ENCODE data around the gene FAM117B.
"Not testable (repeated sequence)": the region's sequence is repeated elsewhere in the genome, so short reads cannot be mapped to it uniquely, and the experiment has no call there.

Gene FAM117B

DNA sequence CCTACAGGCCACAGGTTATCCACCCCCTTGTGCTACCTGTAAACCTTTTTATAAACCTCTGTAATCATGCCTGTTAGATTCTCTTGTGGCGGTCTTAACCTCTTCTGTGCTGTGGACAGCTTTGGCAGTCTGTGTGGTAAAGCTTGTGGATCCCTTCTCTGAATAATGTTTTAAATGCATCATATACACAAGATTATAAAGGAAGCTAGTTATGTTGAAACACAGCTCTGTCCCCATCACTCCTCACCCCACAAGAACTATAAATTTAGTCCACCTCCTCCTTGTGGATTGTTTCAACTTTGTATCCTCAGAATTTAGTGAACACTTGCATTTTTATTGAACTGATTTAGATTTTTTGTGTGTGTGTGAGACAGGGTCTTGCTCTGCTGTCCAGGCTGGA lies 129.1 kb downstream of the FAM117B start:
- DNase-seq, result no peak

DNA sequence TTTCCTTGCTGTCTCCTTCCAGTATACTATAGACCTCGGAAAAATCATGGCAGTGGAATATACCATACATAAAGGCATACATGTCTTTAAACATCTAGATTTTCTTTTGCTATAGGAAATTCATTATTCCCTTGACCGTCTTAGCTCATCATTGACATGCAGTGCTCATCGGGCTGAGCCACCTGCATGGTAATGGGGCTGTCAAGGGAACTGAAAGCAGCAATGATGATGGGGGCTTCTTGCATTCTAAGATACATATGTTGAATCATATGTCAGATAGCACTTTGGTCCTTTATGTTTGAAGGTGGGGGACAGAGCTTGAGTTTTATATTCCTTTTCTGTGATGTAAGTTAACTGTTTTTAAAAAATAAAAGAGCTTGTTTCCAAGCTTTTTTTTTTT lies 130.2 kb downstream of the FAM117B start:
- no peak for DNase-seq

DNA sequence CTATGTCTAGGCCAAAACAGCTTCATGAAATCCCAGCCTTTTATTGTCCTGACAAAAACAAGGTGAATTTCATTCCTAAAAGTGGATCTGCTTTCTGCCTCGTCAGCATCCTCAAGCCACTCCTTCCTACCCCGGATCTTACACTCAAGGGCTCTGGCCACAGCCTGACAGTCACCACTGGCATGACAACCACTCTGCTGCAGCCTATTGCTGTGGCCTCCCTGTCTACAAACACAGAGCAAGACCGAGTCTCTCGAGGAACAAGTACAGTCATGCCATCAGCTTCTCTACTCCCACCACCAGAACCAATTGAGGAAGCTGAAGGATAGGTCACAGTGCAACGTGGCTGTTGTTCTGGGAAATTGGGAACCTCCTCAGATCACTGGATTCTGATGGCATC lies 130.7 kb downstream of the FAM117B start:
- DNase-seq, result no peak

DNA sequence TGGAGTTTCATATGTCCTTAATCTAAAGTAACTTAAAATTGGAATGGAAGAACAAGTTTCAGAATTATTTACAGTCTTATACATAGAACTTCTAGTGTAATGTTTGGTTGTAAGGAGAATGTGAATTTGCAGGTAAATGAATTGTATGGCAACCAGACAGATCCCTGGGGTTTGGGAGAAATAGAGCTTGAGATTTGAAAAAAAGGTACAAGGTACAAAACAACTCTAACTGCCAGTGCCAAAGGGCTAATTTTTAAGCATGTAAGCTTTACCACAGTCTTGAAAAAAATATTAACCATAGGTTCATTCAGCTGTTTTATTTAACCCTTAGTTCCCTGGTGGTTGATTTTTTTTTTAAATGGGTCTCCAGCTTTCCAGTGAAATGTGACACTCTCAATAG lies 133.5 kb downstream of the FAM117B start:
- DNase-seq, result no peak

DNA sequence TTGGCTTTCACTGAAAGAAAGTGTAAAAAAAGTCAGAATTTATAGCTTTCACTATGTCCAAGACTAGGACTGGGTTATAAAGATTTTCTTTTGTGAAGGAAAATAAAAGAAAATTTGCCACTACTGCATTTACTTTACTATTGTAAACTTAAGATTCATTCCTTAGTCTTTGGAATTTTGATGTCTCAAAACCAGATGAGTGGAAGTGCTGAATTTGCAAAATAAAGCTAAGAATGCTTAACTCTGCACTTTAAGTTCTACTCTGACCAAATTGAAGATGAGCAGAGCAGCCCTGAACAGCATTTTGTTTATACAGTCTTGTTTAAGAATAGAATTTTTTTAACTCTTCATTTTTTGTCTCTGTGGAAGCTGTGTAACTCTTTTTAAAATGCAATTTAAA lies 134.4 kb downstream of the FAM117B start:
- DNase-seq, result no peak

DNA sequence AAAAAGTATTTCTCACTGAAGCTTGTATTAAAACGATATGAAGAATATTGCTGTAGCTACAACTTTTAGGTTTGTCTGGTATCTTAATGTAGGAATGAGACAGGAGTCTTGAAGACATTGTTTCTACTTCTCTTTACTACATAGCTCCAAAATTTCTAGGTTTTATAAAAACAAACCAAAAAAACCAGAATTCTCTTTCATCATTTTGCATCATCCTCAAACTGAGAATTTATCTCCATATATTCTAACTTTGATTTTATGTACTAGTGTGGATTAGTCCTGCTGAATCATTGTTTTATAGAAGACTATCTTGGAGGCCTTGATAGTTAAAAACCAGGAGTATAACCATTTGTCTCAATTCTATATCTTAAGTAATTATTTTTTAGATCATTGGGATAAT lies 136.6 kb downstream of the FAM117B start:
- DNase-seq, result no peak

DNA sequence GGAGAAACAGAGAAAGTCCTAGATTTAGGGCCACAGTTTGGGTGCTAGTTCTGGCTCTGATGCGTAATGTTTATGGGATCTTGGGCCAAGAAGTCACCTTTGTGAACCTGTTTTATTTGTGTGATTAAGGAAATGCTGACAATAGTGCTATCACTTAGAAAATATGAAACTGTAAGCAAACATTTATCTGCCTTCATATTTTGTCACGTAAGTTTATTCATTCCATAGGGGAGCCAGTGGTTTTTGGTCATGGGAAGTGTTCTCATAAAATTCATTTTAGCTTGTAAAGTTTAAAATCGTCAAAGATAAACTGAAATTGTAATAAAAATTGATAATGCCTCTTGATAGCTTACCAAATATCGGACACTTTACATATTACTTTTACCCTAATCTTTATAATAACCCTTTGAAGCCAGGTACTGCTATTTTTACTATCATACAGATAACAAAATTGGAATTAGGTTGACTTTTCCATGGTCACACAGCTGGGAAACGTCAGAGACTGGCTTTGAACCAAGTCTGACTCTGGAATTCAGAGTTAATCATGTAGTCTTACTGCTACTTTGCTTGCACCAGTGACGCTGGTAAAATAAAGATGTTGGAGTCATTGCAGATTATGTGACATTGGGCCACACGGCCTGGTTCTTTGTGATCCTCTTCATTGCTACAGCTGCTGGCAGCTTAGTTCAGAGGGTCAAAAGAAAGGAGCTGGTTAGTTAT lies 137.1 kb downstream of the FAM117B start:
- DNase-seq, result no peak

DNA sequence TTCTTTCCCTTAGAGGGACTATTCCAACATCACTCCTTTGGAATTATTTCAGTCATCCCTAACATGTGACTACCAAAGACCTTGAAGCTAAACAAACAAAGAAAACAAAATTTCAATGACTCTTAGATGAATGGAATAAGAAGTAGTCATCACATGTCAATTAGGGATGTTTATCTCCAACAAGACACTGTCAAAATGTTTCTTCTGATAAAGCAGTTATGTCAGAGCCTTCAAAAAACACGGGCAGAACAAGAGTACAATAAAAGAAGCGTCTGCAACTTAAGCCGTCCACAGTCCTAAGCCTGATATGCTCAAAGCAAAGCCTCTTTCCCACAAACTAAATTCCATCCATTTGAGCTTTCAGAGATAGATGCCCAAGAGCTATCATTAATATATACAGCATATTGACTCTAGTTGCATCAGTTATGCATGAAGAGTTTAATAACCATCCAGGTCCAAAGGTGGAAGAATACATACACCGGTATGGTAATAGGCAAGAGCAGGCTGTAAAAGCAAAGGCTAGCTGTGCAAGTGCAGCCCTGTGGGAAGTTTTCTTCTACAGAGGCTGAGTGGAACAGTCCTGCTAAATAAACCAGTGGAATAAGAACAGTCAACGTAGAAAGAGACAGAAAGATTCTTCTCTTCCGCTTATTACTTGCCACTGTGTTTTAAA lies 138.7 kb downstream of the FAM117B start:
- DNase-seq, result no peak

DNA sequence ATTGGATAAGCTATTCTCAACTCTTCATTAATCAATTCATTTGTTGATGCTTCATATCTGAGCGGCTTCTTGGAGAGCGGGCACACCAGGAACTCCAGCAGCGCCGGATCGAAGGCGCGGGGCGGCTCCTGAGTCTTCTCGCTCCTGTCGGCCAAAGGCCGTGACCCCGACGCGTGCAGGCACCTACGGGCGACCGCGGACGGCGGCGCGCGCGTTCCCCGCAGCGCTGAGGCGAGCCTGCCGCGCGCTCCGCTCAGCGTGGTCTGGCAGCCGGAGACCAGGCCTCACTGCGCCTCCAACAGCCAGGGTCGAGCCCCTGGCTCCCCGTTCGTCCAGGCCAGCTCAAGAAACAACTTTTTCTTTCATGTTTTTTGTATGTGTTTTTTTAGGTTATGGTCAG lies 139.3 kb downstream of the FAM117B start:
- no peak for DNase-seq

DNA sequence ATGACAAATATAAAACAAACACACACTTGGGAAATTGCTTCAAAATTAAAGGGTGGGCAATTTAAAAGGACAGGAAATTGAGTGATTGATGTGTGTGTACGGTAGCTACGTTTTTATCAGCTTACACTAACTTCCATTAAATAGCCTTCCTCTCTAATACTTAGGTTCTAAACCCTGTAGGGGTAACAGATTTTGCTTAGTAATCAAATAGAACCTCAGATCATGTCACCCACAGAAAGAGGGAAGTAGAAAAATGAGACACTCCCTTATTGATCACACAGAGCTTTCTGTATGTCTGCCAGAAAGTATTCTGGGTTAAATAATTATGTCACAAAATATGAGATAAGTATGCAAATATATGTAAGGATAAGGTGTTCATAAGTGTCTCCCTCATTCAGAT lies 143.4 kb downstream of the FAM117B start:
- DNase-seq, result no peak

DNA sequence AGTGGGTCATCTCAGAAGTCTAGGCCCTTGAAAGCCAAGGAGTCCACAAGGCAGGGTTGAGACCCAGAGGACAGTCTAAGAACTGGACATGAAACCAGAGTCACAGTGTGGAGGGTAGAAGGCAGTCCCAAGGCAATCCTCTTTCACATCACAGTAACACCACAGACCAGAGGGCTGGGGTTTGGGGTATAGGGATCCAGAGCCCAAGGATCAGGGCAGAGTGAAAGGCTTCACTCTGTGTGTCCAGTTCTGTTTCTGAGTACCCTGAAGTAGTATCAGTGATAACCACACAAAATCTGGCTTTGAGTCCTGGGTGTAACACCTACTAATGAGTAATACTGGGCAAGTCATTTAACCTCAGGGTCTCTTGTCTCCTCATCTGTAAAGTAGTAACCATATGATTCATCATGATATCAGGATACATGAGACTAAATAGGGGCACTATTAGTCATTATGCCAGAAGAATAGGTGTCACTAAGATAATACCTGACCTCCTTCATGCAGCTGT lies 145.8 kb downstream of the FAM117B start:
- no peak for DNase-seq

DNA sequence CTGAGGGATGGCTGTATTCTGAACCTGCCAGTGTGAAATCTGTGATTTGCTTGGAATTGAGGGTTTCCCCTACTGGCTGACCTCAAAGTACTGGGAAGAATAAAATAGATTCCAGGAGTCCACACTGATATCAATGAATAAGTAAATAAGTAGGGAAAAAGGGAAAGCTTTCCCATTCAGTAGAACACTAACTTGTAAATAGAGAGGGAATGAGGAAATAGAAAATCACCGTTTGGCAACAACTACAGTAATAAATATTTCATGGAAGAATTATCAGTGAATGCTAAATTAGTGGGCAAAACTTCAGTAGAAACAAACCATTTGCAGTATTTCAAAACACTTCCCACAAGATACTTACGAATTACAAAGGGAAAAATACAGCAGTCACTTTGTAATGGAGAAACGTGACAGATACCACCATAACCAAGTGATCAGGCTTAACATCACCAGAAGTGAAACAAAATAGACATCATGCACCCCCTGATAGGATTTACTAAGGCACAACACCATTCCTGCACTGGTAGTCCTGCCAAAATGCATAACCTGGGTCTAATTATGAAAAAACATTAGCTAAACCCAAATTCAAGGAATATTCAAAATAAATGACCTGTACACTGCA lies 148.3 kb downstream of the FAM117B start:
- DNase-seq, result no peak

DNA sequence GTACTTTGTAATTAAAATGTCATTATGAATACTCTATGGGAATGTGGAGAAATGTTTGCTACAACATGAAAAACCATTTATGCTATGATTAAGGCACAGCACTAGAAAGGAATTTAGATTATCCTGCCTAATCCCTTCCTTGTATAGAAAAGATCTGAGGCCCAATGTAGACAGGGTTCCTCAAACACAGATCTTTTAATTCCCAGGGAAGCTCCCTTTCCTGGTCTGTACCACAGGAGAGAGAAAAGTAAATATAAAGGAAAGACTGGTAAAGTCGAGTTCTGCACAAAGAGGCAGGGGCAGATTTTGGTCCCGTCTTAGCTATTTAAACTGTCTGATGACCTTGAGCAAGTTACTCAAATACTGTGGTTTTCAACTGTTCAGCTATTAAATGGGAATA lies 152.1 kb downstream of the FAM117B start:
- DNase-seq, result no peak

DNA sequence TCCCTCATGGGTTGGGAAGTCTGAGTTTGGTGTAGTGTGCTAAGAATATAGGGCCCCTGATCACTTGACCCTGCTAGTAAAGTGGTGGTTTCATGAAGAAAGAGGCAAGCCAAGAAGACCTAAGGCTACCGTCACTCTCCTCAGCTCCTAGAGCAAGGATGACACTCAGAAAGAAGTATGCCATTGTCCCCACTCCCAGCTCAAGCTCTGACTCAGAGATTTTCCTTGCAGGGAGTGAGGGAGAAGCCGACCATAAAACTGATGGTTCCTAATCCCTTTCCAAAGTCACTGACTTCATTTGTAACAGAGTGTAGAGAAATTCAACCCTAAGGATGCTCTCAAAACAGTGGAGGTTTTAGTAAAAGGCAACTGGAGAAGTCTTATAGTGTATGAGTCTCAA lies 155.9 kb downstream of the FAM117B start:
- no peak for DNase-seq

DNA sequence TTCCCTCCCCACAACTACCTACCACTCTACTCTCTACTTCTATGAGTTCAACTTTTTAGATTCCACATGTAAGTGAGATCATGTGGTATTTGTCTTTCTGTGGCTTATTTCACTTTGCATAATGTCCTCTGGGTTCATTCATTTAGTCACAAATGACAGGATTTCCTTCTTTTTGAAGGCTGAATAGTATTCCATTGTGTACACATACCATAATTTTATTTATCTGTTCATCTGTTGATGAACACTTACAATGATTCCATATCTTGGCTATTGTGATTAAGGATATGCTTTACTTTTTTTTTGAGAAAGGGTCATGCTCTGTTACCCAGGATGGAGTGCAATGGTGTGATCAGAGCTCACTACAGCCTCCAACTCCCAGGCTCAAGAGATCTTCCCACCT lies 163.2 kb downstream of the FAM117B start:
- DNase-seq, result no peak

DNA sequence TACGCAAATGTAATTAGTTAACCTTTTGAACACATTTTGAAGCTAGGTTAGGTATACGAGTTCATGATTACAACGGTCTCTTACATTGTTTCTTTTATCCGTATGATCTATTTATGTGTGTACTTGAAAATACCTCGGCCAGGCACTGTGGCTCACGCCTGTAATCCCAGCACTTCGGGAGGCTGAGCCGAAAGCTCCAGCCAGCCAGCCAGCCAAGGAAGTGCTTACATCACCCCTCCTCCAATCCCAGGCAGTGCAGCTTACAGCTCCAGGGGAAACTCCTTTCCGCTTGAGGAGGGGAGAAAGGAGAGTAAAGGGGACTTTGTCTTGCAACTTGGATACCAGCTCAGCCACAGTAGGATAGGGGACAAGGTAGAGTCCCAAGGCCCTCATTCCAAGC lies 171.1 kb downstream of the FAM117B start:
- not testable (repeated sequence) for DNase-seq

DNA sequence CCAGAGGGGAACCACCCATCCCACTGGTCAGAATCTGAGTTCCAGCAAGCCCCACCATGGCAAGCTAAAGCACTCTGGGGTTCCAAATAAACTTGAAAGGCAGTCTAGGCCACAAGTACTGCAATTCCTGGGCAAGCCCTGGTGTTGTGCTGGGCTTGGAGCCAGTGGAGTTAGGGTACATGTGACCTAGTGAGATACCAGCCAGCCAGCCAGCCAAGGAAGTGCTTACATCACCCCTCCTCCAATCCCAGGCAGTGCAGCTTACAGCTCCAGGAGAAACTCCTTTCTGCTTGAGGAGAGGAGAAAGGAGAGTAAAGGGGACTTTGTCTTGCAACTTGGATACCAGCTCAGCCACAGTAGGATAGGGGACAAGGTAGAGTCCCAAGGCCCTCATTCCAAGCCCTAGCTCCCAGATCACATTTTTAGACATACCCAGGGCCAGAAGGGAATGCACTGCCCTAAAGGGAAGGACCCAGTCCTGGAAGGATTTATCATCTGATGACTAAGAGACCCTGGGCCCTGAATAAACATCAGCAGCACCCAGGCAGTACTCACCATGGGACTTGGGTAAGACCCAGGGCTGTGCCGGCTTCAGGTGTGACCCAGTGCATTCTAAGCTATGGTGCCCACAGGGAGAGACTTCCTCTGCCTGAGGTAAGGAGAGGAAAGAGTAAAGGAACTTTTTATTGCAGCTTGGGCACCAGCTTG lies 172.8 kb downstream of the FAM117B start:
- not testable (repeated sequence) for DNase-seq

DNA sequence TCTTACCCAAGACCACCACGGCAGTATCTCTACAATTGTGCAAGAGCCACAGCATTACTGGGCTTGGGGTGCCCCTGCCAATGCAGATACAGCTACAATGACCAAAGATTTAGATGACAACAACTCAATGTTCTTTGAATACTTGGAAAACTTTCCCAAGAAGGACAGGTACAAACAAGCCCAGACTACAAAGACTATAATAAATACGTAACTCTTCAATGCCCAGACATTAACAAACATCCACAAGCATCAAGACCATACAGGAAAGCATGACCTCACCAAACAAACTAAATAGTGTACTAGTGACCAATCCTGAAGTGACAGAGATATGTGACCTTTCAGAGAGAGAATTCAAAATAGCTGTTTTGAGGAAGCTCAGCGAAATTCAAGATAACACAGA lies 174.0 kb downstream of the FAM117B start:
- no peak for DNase-seq

DNA sequence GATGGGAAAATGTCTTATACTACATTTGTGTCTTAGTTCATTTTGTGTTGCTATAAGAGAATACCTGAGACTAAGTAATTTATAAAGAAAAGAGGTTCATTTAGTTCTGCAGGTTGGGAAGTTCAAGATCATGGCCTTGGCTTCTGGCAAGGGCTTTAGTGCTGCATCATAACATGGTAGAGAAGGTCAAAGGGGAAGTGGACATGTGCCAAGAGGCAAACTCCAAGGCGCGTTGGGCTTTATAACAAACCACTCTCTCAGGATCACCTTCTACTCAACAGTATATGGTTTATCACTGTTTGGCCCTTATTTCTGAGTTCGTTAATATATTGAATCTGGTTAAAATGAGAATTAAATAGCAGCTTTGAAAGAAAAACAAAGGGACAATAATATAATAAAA lies 178.6 kb downstream of the FAM117B start:
- DNase-seq, result no peak

DNA sequence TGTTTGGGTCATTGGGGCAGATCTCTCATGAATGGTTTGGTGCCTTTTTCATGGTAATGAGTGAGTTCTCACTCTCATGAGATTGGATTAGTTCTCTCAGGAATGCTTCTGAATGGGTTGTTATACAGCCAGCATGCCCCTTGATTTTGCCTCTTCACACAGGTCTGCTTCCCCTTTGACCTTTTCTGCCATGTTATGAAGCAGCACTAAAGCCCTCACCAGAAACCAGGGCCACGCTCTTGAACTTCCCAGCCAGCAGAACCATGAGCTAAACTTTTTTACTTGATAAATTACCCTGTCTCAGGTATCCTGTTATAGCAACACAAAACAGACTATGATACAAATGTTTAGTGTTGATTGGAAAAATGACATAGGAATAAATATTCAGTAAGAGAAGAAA lies 179.5 kb downstream of the FAM117B start:
- no peak for DNase-seq

DNA sequence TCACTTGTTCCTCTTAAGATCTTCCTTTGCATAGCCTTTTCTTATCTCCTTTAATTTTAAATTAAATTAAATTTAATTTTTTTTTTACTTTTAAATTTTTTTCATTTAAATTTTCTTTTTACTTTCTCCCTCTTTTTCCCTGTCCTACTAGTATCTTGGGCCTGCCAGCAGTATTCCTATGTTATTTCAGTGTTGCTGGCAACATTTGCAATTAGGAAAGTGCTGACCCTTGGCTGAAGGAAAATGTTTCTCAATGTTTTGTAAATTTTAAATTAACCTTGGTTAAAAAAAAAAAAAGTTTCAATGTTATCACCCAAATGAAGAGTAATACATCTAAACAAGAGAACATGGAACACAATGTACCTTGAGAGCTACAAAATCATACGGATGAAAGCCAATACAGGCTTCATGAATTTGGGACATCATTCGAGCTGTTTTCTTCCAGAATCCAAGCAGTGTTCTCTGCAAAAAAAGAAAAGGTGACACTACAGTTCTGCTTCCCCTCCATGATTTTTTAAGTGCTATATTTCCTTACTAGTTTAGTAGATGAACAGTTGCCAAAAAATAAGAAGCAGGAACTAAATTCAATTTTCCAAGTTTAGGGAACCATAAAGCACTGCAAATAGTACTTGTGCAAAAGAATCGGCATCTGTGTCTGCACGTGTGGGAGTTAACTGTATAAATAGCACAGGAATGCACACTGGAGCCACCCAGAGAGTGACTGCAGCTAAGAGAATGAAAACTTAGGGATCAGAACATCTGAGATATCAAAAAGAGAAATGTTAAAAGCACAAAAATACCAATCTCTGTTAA lies 181.0 kb downstream of the FAM117B start:
- no peak for DNase-seq

DNA sequence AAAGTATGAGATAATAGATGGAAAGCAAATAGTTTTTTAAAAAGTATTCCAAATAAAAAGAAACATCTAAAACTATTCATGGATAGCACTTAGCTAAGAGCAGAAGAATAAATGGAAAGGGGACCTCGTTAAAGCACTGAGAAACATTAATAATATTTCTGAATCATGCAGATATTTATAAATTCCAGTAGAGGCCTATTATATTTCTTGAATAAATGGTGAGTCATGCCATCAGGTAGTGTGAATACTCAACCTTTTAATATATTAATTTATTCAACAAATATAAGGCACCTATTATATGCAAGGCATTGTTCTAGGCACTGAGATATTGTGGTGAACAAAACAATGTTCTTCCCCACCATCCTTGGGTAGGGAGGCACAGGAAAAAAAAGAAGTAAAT lies 183.0 kb downstream of the FAM117B start:
- no peak for DNase-seq

DNA sequence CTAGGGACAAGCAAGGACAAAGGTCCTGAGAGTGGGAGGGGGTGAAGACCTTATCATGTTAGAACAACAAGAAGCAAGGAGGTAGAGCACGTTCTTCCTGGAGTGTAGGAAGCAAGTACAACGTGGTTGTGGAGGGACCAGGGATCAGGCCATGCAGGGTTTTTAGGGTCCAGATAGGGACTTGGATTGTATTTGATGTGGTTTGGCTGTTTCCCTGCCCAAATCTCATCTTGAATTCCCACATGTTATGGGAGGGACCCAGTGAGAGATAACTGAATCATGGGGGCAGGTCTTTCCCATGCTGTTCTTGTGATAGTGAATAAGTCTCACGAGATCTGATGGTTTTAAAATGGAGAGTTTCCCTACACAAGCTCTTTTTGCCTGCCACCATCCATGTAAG lies 183.6 kb downstream of the FAM117B start:
- DNase-seq, result no peak
